ENCODE results near the gene GLI3.

- TF ChIP-seq EZH2 (IDR thresholded peaks at IDR 0.05; ENCODE audit: low read depth): no peak
- TF ChIP-seq, protein P1, sequence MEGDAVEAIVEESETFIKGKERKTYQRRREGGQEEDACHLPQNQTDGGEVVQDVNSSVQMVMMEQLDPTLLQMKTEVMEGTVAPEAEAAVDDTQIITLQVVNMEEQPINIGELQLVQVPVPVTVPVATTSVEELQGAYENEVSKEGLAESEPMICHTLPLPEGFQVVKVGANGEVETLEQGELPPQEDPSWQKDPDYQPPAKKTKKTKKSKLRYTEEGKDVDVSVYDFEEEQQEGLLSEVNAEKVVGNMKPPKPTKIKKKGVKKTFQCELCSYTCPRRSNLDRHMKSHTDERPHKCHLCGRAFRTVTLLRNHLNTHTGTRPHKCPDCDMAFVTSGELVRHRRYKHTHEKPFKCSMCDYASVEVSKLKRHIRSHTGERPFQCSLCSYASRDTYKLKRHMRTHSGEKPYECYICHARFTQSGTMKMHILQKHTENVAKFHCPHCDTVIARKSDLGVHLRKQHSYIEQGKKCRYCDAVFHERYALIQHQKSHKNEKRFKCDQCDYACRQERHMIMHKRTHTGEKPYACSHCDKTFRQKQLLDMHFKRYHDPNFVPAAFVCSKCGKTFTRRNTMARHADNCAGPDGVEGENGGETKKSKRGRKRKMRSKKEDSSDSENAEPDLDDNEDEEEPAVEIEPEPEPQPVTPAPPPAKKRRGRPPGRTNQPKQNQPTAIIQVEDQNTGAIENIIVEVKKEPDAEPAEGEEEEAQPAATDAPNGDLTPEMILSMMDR (conservative IDR thresholded peaks at IDR 0.05): no peak
Measured at GRCh38 chr7:41927380-41927779, 309.6 kb downstream of the GLI3 start.
